CD14-positive monocyte (primary cell): ENCODE results near the gene GSTT4. TPM values are rescaled to one million over a fixed set of nuclear protein-coding genes. Genes with fewer than 3 reads are reported as not detected.
"Not testable (repeated sequence)": the region's sequence is repeated elsewhere in the genome, so short reads cannot be mapped to it uniquely, and the experiment has no call there.

Experiments
- DNase-seq, 3 donors: peaks; one replicate each; pipeline ENCODE4 v3.0.0-alpha.2; 2011 to 2022
- H2AFZ ChIP-seq: 2 replicates; pipeline ENCODE4 v1.6.0; 2012; ENCODE audit warnings: mild to moderate bottlenecking, low read depth, low read length, inconsistent platforms; ENCODE audit not compliant: insufficient read depth, poor library complexity, severe bottlenecking
- H3K27ac ChIP-seq, 2 donors: 1 replicate in 1 of 2; 2 replicates in 1 of 2; pipeline ENCODE4 v1.5.1; 2012 to 2013; ENCODE audit warnings: low read length in 2 of 2, control low read depth in 1 of 2, inconsistent platforms in 1 of 2, low read depth in 1 of 2, mild to moderate bottlenecking in 1 of 2
- H3K27me3 ChIP-seq, 2 donors: one replicate each; pipeline versions ENCODE4 v1.6.0 to v1.6.1; 2011 to 2013; ENCODE audit warnings: low read length in 2 of 2; ENCODE audit not compliant: control insufficient read depth in 2 of 2, insufficient read depth in 2 of 2
- H3K36me3 ChIP-seq, 2 donors: replicated peaks in 1 of 2; 1 replicate in 1 of 2; 2 replicates in 1 of 2; pipeline versions ENCODE4 v1.5.1 to v1.6.1; 2012 to 2013; ENCODE audit warnings: low read length in 2 of 2, control low read depth in 1 of 2, inconsistent platforms in 1 of 2, mild to moderate bottlenecking in 1 of 2; ENCODE audit not compliant: insufficient read depth in 2 of 2, control insufficient read depth in 1 of 2
- H3K4me1 ChIP-seq, 2 donors: 1 replicate in 1 of 2; 2 replicates in 1 of 2; pipeline versions ENCODE4 v1.5.1 to v1.6.1; 2012 to 2013; ENCODE audit warnings: low read length in 2 of 2, control low read depth in 1 of 2, inconsistent platforms in 1 of 2, mild to moderate bottlenecking in 1 of 2, moderate library complexity in 1 of 2; ENCODE audit not compliant: insufficient read depth in 2 of 2, control insufficient read depth in 1 of 2
- H3K4me2 ChIP-seq: replicated peaks from 2 replicates; pipeline ENCODE3; 2012; ENCODE audit warnings: low read length, moderate library complexity, mild to moderate bottlenecking; ENCODE audit not compliant: poor library complexity, severe bottlenecking; ENCODE audit errors: extremely low read depth
- H3K4me3 ChIP-seq, 3 experiments: fragments of 200-600 bp in 1 of 3; sonication (generic) in 1 of 3; replicated peaks in 1 of 3; 1 replicate in 2 of 3; 2 replicates in 1 of 3; pipeline ENCODE4 v1.5.1; 2011 to 2013; ENCODE audit warnings: low read length in 3 of 3, mild to moderate bottlenecking in 3 of 3, control low read depth in 2 of 3, low read depth in 2 of 3, inconsistent platforms in 1 of 3, moderate library complexity in 1 of 3
- H3K79me2 ChIP-seq: 2 replicates; pipeline ENCODE4 v1.6.0; 2012; ENCODE audit warnings: mild to moderate bottlenecking, control low read depth, inconsistent platforms, low read length, moderate library complexity; ENCODE audit not compliant: insufficient read depth
- H3K9ac ChIP-seq: 2 replicates; pipeline ENCODE4 v1.6.0; 2017; ENCODE audit warnings: low read length, mild to moderate bottlenecking; ENCODE audit not compliant: insufficient read depth, poor library complexity, severe bottlenecking
- H3K9me3 ChIP-seq, 2 donors: replicated peaks in 1 of 2; 1 replicate in 1 of 2; 2 replicates in 1 of 2; pipeline versions ENCODE4 v1.5.1 to v1.6.1; 2012 to 2013; ENCODE audit warnings: low read length in 2 of 2, control low read depth in 1 of 2; ENCODE audit not compliant: control insufficient read depth in 1 of 2, insufficient read depth in 1 of 2
- H4K20me1 ChIP-seq: 2 replicates; pipeline ENCODE4 v1.6.0; 2012; ENCODE audit warnings: mild to moderate bottlenecking, low read length, control low read depth, moderate library complexity; ENCODE audit not compliant: insufficient read depth
- H3K27ac Mint-ChIP-seq, 7 donors: one replicate each; pipeline ENCODE4 v1.8.0; 2020; ENCODE audit warnings: mild to moderate bottlenecking in 7 of 7, mixed read lengths in 7 of 7, moderate library complexity in 6 of 7, inconsistent platforms in 2 of 7
- H3K27me3 Mint-ChIP-seq, 3 donors: one replicate each; pipeline ENCODE4 v1.8.0; 2021 to 2022; ENCODE audit warnings: low read depth in 3 of 3, mild to moderate bottlenecking in 3 of 3, mixed read lengths in 3 of 3, moderate library complexity in 3 of 3, inconsistent platforms in 1 of 3
- H3K36me3 Mint-ChIP-seq, 2 donors: one replicate each; pipeline ENCODE4 v1.8.0; 2020; ENCODE audit warnings: mixed read lengths in 2 of 2, inconsistent platforms in 1 of 2, mild to moderate bottlenecking in 1 of 2
- H3K4me1 Mint-ChIP-seq: one replicate; pipeline ENCODE4 v1.8.0; 2020; ENCODE audit warnings: mild to moderate bottlenecking, mixed read lengths
- H3K4me3 Mint-ChIP-seq, 2 donors: one replicate each; pipeline ENCODE4 v1.8.0; 2020; ENCODE audit warnings: mild to moderate bottlenecking in 2 of 2, mixed read lengths in 2 of 2, moderate library complexity in 1 of 2
- H3K9me3 Mint-ChIP-seq, 7 donors: one replicate each; pipeline ENCODE4 v1.8.0; 2020 to 2022; ENCODE audit warnings: mixed read lengths in 7 of 7, mild to moderate bottlenecking in 6 of 7, moderate library complexity in 6 of 7, inconsistent platforms in 2 of 7
- WGBS: methylation state at CpG from one replicate; pipeline ENCODE4 v1.1.5; 2013; ENCODE audit warnings: missing lambda C conversion rate; ENCODE audit not compliant: insufficient coverage; 5-methylcytosine and 5-hydroxymethylcytosine counted together
- intact Hi-C, 2 donors: fragments of 100-400 bp; cut with micrococcal nuclease; formaldehyde crosslinking; loops; one replicate each; pipeline versions ENCODE4 v1.15.0 to v1.15.1; 2023
- polyA plus RNA-seq, 3 donors: library from polyadenylated mRNA; depleted of rRNA in 1 of 3; unstranded in 2 of 3; stranded (reverse) in 1 of 3; fragments of 300-500 nt in 2 of 3; fragments of >200 nt in 1 of 3; fragmentation: Illumina TruSeq in 2 of 3; gene quantifications; 1 replicate in 2 of 3; 2 replicates in 1 of 3; pipeline ENCODE4 v1.2.3, GENCODE V29; 2012 to 2021

GSTT4 gene
- polyA plus RNA-seq, 3 donors = not detected

DNA sequence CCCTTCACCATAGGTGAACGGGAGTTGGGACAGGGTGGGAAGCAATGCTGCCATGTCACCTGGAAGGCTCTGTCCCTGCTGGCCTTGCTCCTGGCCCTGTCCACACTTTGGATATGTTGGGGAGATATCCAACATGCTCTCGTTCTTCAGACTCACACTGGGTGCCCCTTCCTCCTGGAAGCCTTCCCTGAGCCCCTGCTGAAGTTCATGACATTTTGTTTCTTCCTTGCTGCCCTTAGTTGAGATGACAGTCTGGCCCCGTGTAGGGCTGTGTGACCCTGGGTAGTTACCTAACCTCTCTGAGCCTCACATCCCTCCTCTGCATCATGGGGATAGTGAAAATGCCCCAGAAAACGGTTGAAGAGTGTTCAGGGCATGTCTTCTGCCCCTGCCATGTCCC lies 51.8 kb downstream of the GSTT4 start:
- H3K27ac Mint-ChIP-seq, H3K27me3 Mint-ChIP-seq, H2AFZ ChIP-seq, H3K9ac ChIP-seq, H3K27ac ChIP-seq, H3K4me1 Mint-ChIP-seq, H3K4me3 Mint-ChIP-seq, H3K9me3 ChIP-seq, H3K36me3 ChIP-seq, H3K4me1 ChIP-seq, H3K27me3 ChIP-seq, intact Hi-C loops, H4K20me1 ChIP-seq, H3K9me3 Mint-ChIP-seq, DNase-seq, H3K4me3 ChIP-seq, H3K4me2 ChIP-seq, H3K79me2 ChIP-seq, H3K36me3 Mint-ChIP-seq: not testable (repeated sequence)
- WGBS = 100% methylated on average over 1 of the region's 4 CpGs

DNA sequence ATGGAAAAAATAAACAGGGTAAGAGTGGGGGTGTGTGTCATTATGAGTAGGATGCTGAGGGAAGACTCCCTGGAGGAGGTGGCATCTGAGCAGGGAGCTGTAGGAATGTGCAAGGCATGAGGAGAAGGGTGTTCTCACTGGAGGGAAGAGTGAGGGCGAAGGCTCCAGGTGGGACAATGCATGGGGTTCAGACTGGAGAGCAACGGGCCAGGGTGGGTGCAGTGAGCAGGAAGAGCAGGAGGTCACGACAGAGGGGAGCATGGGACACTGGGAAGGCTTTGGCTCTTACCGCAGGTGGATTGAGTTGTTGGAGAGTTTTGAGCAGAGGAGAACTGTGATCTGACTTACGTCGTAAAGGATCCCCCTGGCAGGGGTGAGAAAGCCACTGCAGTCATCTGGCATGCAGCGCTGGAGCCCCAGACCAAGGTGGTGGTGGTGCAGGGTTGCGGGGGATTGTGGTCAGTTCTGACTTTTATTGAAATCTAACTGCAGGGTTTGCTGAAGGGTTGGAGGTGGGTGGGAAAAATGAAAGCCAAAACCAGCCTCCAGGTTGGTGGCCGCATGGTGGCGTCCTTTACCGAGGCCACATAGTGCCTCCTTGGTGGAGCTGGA lies 52.4 kb downstream of the GSTT4 start:
- DNase-seq, H3K27me3 ChIP-seq, H3K4me1 Mint-ChIP-seq, H3K27ac ChIP-seq, H3K27me3 Mint-ChIP-seq, H3K36me3 ChIP-seq, H3K4me3 Mint-ChIP-seq, H3K4me1 ChIP-seq, H2AFZ ChIP-seq, H4K20me1 ChIP-seq, H3K36me3 Mint-ChIP-seq, H3K9me3 Mint-ChIP-seq, H3K4me3 ChIP-seq, intact Hi-C loops, H3K4me2 ChIP-seq, H3K27ac Mint-ChIP-seq, H3K79me2 ChIP-seq, H3K9me3 ChIP-seq, H3K9ac ChIP-seq: not testable (repeated sequence)
- WGBS = 88% methylated on average over 8 of the region's 11 CpGs

DNA sequence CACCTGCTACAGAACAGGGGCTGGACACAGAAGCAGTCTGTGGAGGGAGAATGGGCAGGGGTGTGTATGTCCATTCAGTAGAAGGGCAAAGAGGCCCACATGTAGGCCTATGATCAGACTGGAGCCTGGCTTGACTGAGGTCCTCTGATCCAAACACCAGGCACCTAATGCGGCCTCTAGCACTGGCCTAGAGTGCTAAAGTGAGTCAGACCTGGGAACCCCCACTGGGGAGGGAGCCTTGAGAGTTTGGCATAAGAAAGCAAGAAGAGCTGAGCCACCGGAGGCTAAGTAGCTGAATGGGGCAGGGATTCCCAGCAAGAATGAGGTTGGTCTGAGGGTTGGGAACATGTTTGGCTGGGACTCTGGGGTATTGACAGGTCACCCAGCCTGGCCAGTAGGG lies 53.9 kb downstream of the GSTT4 start:
- DNase-seq, H3K36me3 ChIP-seq, H3K27me3 ChIP-seq, H3K36me3 Mint-ChIP-seq, H3K9me3 Mint-ChIP-seq, H3K9me3 ChIP-seq, H3K4me1 ChIP-seq, H3K27me3 Mint-ChIP-seq, H3K79me2 ChIP-seq, H3K4me3 ChIP-seq, H2AFZ ChIP-seq, H3K4me3 Mint-ChIP-seq, H3K27ac Mint-ChIP-seq, H3K4me1 Mint-ChIP-seq, H3K27ac ChIP-seq, H3K9ac ChIP-seq, intact Hi-C loops, H4K20me1 ChIP-seq, H3K4me2 ChIP-seq: not testable (repeated sequence)
- 88% methylated on average over 1 of the region's 2 CpGs for WGBS

DNA sequence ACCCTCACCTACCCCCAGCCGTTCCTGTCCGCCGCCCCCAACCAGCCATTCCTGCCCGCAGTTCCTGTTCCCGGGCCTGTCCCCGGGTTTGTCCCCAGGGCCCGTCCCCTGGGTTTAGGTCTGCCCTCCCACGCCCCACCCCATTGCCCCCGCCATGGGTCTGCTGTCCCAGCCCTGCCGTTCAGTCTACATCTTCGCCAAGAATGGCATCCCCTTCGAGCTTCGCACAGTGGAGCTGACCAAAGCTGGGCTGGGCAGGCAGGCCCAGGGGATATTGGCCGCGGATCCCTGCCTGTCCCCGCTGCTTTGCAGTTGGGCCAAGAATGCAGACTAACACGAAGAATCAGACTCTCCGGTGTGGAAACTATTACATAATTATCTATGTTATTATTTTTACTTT lies 55.5 kb downstream of the GSTT4 start:
- H3K4me2 ChIP-seq, H3K27ac ChIP-seq, H3K27ac Mint-ChIP-seq, H3K27me3 Mint-ChIP-seq, H3K9me3 Mint-ChIP-seq, DNase-seq, H3K79me2 ChIP-seq, H3K27me3 ChIP-seq, H3K4me3 ChIP-seq, H3K36me3 ChIP-seq, intact Hi-C loops, H3K9ac ChIP-seq, H3K36me3 Mint-ChIP-seq, H2AFZ ChIP-seq, H3K4me1 Mint-ChIP-seq, H3K4me1 ChIP-seq, H3K4me3 Mint-ChIP-seq, H4K20me1 ChIP-seq, H3K9me3 ChIP-seq: not testable (repeated sequence)
- 88% methylated on average over 9 of the region's 18 CpGs for WGBS
